Stimulated activated CD4-positive, alpha-beta T cell treated with anti-CD3 and anti-CD28 coated beads, Interleukin-2, amount 100 ng/mL, for 4 hours (primary cell): ENCODE measurements around the gene SHISA5.
A peak's percentile ranks its signal among the peaks of the same experiment; 100 is the strongest.

Source experiments
- DNase-seq: peaks from one replicate; pipeline ENCODE4 v3.0.0-alpha.2; 2020; ENCODE audit warnings: low read depth

The SHISA5 gene

DNA sequence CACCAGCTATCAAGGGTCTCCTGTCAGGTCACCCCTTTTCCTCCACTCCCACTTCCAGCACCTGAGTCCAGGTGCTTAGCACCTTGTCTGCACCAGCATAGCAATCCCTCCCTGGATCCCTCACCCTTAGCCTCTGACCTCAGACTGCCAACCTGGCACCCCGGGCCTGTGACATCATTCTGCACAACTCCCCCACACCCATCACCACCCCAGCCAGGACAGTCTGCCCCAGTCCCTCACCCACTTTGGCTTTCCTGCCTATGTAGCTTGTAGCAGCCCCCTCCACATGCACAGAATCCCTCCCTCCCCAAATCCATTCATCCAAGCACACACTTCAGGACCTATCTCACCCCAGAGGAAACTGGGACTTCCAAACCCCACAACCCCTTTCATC lies 73.3 kb downstream of the SHISA5 start:
- DNase-seq: no peak

DNA sequence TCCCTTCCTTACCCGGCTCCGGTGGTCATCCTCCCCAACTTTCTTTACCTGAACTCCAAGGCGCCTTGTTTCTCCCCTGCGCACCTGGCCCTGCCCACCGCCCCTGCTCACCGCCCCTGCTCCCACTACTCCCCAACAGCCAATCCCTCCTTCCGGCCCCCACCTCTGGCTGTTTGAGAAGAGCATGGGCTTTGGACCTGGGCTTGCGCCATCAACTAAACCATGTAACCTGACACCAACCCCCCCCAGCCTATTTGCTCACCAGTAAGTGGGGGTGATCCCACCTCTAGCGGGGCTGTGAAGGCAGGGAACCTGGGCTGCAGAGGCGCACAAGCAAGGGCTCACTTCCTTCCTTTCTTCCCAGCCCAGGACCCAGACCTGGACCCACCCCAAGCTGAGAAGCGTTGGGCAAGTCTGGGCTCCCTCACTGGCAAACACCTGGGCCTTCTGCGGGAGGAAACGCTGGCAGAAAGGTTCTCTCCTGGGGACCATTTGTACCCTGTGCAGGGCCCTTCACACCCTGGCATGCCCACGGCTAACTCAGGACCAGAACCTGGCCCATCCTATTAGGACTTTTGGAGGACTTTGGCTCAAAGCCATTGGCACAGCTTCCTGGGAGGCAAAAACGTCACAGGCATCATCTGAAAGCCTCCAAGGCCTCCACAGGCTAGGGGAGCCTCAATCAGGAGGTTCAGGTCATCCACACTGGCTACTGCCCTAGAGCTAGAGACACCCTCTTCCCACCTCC lies 73.8 kb downstream of the SHISA5 start, which contains the start of gene PLXNB1:
Gene PLXNB1, minus strand, starts transcription at position 127 of the 748 bp plus-strand sequence. CDS start 5,475 bp downstream, outside the sequence.
- DNase-seq: no peak

GRCh38 chr3:48429317-48429959 lies 74.5 kb downstream of the SHISA5 start:
- DNase-seq: peak; percentile 57

- DNase-seq: no peak
Observed at GRCh38 chr3:48428572-48429316, 75.2 kb downstream of the SHISA5 start.

DNA sequence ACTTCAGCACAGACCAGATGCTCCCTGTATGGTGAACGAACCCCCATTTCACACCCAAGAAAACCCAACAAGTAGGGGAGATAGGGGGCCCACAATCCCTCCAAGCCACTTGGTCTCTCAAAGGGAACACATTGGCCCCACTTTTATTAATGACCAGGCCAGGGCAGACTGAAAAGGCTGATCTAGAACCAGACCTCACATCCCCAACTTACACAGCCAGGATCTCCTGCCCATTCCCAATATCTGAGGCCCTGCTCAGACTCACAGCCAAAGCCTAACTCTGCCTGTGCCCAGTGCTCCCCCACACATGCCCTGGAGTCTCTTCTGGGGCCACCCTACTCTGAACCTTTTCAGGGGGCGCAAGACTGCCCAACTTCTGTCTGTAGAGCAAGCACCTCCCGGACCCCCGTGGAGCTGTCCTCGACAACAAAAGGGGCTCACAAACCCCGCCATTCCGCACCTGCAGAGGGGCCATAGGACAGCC lies 75.8 kb downstream of the SHISA5 start:
- DNase-seq: no peak

DNA sequence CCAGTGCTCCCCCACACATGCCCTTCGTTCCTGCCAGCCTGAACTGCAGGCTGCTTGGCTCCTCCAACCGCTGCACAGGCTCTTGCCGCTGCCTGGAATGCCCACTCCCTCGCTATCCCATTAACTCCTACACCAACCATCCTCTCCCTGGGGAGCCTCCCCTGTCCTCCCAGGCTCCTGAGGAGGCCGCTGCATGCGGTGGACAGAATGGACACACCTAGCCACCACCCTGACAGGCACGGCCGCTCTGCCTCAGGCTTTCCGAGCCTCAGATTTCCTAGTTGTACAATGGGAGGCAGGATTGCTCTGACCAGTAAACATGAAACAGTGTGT lies 76.4 kb downstream of the SHISA5 start:
- DNase-seq: no peak

- DNase-seq: no peak
Observed at GRCh38 chr3:48426944-48427629, 76.9 kb downstream of the SHISA5 start.

- DNase-seq: no peak
Observed at GRCh38 chr3:48426401-48426909, 77.5 kb downstream of the SHISA5 start.

- DNase-seq: no peak
Observed at GRCh38 chr3:48425281-48425812, 78.6 kb downstream of the SHISA5 start.

DNA sequence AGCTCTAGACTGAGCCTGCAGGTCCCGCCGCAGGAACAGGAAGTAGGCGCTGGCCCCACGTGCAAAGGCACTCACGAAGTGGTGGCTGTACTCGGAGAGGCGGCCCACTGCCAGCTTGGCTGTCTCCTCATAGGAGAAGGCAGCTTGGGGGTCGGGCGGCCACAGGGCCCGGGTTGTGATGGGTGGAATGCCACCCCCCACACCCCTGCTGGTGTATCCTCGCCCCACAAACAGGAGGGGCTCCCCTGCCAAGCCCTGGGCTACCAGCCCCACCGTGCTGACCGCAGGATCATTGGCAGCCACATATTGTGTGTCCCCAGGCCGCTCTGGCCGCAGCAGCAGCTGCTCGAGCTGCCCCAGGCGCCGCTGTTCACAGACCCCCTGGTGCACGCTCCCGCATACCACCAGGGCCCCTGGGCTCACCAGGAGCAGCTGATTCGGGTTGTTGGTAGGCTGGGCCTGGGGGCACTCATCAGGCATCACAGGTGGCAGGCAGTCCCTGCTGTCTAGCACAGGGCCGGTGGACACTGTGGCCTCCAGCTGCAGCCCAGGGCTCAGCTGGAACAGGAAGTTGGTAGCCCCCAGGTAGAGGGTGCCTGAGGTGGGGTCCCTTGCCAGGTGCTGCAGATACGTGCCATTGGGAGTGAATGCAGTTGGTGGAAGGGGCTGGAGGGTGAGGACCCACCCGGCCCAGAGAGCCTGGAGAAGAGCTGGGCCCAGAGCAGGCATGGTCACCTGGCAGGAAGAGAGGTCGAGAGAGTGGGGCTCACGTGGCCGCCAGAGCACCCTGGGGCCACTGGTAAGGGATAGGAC lies 79.9 kb downstream of the SHISA5 start:
- no peak for DNase-seq

GRCh38 chr3:48423241-48423882 lies 80.6 kb downstream of the SHISA5 start:
- DNase-seq: no peak

GRCh38 chr3:48422681-48423080 lies 81.3 kb downstream of the SHISA5 start:
- DNase-seq: no peak

DNA sequence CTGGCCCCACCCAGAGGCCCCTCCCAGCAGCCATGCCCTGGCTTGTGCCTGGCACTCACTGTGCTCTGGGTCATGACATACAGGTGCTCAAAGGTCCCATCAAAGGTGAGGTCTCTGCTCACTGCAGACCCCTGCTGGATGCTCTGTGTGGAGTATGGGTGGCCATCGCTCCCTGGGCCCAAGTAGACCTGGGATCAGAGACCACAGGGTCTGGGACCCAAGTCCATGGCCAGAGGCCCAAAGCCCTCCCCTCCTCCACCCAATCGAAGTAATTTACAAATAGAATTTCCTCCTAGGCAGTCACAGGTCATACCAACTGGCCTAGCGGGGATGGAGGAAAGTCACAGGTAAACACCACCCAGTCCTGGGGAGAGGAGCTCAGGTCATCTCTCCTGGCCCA lies 81.7 kb downstream of the SHISA5 start:
- no peak for DNase-seq

GRCh38 chr3:48420561-48420960 lies 83.4 kb downstream of the SHISA5 start:
- DNase-seq: no peak

DNA sequence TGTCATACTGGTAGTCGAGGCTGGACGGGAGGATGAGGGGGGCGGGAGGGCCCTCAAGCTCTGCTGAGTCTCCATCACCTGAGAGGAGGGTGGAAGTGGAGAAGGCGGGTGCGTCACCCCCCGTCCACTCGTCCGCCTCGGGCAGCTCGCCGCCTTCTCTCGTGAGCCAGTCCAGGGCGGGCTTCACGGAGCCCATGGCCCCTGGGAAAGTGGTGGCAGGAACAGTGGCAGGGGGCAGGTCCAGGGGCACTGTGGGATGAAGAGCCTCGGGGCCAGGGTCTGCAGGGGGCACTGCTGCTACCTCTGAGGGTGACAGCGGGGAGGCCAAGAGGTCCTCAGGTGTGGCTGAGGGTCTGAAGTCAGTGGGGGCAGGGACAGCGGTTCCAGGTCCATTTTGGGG lies 84.4 kb downstream of the SHISA5 start:
- DNase-seq: no peak

GRCh38 chr3:48419149-48419548 lies 84.8 kb downstream of the SHISA5 start:
- DNase-seq: no peak

DNA sequence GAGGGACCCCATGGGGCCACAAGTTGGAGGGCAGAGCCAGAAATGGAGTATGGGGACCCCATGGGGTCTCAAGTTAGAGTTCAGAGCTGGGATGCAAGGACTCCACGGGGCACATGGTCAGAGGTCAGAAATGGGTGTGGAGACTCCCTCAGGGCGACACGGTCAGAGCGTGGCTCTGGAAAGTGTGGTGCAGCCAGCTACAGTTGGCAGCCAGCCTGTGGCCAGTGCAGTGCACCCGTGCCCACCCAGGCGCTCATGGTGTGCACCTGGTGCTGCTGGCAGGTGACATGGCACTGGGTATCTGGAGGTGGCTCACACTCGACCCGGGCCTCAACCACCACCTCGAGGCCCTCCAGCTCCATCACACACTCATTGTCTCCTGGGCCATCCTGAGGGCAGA lies 85.3 kb downstream of the SHISA5 start:
- DNase-seq: no peak

GRCh38 chr3:48418140-48418539 lies 85.8 kb downstream of the SHISA5 start:
- no peak for DNase-seq
